ENCODE results near the gene PLEKHO1. TPM values are rescaled to one million over a fixed set of nuclear protein-coding genes. Genes with fewer than 3 reads are reported as not detected.

Gene PLEKHO1
- total RNA-seq, 1 donor from 2014 or later: 72.0 TPM

DNA sequence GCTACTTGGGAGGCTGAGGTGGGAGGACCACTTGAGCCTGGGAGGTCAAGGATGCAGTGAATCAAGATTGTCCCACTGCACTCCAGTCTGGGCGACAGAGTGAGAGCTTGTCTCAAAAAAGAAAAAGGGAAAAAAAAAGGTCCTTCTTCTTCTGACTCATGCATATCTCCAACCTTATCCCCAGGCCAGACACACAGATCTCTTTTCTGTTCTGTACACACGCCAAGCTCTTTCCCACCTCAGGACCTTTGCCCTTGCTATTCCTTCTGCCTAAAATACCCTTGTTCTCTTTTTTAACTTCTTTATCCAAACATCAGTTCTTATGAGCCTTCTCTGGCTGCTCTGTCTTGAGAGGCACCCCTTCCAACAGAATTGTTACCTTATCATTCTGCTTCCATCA, 22.1 kb downstream of the PLEKHO1 start:
- H3K4me3 Mint-ChIP-seq: no peak overlapping the region
- DNase-seq (ENCODE audit: extremely low spot score, unreplicated experiment): no peak
- peaks cover 14% of the 10 kb centered on the region for H3K4me1 Mint-ChIP-seq (ENCODE audit: unreplicated experiment)
- H3K36me3 Mint-ChIP-seq: no peaks in the 10 kb centered on the region
- H3K9me3 Mint-ChIP-seq: no peaks in the 10 kb centered on the region
- H3K27ac Mint-ChIP-seq: peak overlapping the region; percentile 7
- H3K27me3 Mint-ChIP-seq: no peaks in the 10 kb centered on the region
- TF ChIP-seq, protein P1, sequence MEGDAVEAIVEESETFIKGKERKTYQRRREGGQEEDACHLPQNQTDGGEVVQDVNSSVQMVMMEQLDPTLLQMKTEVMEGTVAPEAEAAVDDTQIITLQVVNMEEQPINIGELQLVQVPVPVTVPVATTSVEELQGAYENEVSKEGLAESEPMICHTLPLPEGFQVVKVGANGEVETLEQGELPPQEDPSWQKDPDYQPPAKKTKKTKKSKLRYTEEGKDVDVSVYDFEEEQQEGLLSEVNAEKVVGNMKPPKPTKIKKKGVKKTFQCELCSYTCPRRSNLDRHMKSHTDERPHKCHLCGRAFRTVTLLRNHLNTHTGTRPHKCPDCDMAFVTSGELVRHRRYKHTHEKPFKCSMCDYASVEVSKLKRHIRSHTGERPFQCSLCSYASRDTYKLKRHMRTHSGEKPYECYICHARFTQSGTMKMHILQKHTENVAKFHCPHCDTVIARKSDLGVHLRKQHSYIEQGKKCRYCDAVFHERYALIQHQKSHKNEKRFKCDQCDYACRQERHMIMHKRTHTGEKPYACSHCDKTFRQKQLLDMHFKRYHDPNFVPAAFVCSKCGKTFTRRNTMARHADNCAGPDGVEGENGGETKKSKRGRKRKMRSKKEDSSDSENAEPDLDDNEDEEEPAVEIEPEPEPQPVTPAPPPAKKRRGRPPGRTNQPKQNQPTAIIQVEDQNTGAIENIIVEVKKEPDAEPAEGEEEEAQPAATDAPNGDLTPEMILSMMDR (conservative IDR thresholded peaks at IDR 0.05): no peak

DNA sequence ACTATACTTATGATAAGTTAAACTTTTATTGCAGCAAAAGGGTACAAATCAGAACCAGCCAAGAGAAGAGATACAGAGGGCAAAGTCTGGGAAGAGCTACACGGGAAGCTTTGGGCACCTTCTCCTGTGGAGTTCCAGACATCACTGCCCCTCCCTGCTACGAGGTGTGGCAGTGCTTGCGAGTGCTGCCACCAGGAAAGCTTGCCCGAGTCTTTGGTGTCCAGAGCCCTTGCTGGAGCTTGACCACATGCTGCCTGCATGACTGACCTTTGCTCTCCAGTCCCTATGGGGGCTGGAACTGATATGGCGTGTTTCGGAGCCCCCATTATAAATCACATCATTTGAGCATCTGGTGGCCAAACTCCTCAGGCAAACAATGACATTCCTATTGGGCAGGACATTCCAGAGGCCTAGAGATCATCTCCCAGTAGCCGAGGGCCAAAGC, 23.4 kb downstream of the PLEKHO1 start:
- TF ChIP-seq, protein P1 (conservative IDR thresholded peaks at IDR 0.05): no peak
- peak overlapping the region; percentile 27 for H3K4me3 Mint-ChIP-seq
- H3K36me3 Mint-ChIP-seq: no peaks in the 10 kb centered on the region
- no peak for DNase-seq (ENCODE audit: extremely low spot score, unreplicated experiment)
- H3K27me3 Mint-ChIP-seq: no peaks in the 10 kb centered on the region
- H3K4me1 Mint-ChIP-seq (ENCODE audit: unreplicated experiment): peaks cover 13% of the 10 kb centered on the region
- H3K27ac Mint-ChIP-seq: peak overlapping the region; percentile 74
- H3K9me3 Mint-ChIP-seq: no peaks in the 10 kb centered on the region

DNA sequence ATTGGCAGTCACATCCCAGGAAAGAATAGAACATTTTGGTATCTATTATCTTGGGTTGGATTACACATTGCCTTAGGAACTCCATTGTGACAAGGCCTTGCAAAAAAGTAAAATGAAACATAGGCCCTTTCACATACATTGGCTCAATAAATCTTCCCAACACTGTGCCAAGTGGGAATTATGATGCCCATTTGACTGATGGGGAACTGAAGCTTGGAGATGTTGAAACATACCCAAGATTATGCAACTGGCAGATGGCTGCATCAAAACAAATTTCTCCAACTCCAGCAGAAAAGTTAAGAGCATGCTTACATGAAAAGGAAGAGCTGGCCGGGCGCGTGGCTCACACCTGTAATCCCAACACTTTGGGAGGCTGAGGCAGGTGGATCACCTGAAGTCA, 26.9 kb downstream of the PLEKHO1 start:
- Mint-ChIP-seq H3K27me3 (no peaks in the 10 kb centered on the region), H3K4me1 (ENCODE audit: unreplicated experiment) (peaks cover 10% of the 10 kb centered on the region), H3K4me3 (no peak overlapping the region), H3K36me3 (no peaks in the 10 kb centered on the region), H3K9me3 (no peaks in the 10 kb centered on the region), H3K27ac (no peak overlapping the region)
- no peak for DNase-seq (ENCODE audit: extremely low spot score, unreplicated experiment)
- TF ChIP-seq, protein P1 (conservative IDR thresholded peaks at IDR 0.05): no peak

DNA sequence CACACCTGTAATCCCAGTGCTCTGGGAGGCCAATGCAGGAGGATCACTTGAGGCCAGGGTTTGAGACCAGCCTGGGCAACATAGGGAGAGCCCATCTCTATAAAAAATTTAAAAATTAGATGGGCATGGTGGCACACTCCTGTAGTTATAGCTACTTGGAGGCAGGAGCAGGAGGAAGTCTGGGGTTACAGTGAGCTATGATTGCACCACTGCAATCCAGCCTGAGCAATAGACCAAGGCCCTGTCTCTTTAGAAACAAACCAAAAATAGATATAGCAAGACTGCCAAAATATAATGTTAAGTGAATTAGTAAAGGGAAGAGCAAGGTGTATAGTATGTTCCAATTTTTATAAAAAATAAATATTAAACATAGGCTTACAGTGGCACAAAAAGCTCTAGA, 28.8 kb downstream of the PLEKHO1 start:
- Mint-ChIP-seq H3K4me3 (no peak overlapping the region), H3K4me1 (ENCODE audit: unreplicated experiment) (peaks cover 2% of the 10 kb centered on the region), H3K9me3 (no peaks in the 10 kb centered on the region), H3K27ac (no peak overlapping the region), H3K27me3 (no peaks in the 10 kb centered on the region), H3K36me3 (no peaks in the 10 kb centered on the region)
- no peak for DNase-seq (ENCODE audit: extremely low spot score, unreplicated experiment)
- TF ChIP-seq, protein P1 (conservative IDR thresholded peaks at IDR 0.05): no peak

DNA sequence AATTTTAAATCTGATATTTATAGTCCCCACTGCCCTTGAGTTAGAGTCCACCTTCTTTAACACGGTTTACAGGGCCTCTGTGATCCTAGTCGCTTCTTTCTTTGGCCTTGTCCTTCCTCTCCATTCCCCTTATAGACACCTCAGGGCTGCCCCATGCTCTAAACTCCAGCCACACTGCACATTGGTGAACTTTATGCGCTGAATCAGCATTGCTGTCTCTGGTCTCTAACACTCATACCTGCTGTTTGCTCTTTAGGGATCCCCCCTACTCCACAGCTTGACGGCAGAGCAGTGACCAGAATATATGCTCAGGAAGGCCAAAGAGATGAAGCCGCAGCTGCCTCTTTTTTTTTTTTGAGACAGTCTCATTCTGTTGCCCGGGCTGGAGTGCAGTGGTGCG, 30.2 kb downstream of the PLEKHO1 start:
- DNase-seq (ENCODE audit: extremely low spot score, unreplicated experiment): no peak
- H3K4me3 Mint-ChIP-seq: no peak overlapping the region
- no peak overlapping the region for H3K27ac Mint-ChIP-seq
- H3K27me3 Mint-ChIP-seq: no peaks in the 10 kb centered on the region
- H3K4me1 Mint-ChIP-seq (ENCODE audit: unreplicated experiment): no peaks in the 10 kb centered on the region
- H3K9me3 Mint-ChIP-seq: no peaks in the 10 kb centered on the region
- TF ChIP-seq, protein P1 (conservative IDR thresholded peaks at IDR 0.05): no peak
- H3K36me3 Mint-ChIP-seq: no peaks in the 10 kb centered on the region

DNA sequence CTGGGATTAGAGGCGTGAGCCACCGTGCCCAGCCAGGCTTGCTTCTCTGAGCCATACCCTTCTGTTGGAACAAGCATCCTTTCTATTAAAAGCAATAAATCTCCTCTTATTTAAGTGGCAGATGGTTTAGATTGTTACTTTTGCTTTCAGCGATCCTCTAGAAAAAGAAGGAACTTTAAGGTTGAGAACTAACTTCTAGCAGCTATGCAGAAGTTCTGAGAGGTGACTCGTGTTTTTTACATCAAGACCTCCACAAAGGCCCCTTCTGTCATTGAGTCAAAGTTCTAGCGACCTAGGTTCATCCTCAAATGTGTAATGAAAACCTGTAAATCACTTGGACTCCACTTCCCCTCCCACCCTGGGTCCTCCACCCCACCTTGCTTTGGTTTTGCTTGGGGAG, 30.8 kb downstream of the PLEKHO1 start:
- Mint-ChIP-seq H3K4me1 (ENCODE audit: unreplicated experiment) (no peaks in the 10 kb centered on the region), H3K9me3 (no peaks in the 10 kb centered on the region), H3K36me3 (no peaks in the 10 kb centered on the region), H3K27ac (no peak overlapping the region), H3K4me3 (no peak overlapping the region), H3K27me3 (no peaks in the 10 kb centered on the region)
- TF ChIP-seq, protein P1 (conservative IDR thresholded peaks at IDR 0.05): no peak
- DNase-seq (ENCODE audit: extremely low spot score, unreplicated experiment): no peak

Data from type B pancreatic cell (in vitro differentiated cells).